Epithelial cell of proximal tubule (primary cell): ENCODE measurements around the gene DEGS1. TPM values are rescaled to one million over a fixed set of nuclear protein-coding genes. Genes with fewer than 3 reads are reported as not detected.

ENCODE experiments used
- DNase-seq: peaks from one replicate; pipeline ENCODE4 v3.0.0-alpha.2; 2011; ENCODE audit warnings: low read depth
- H3K4me3 ChIP-seq: 2 replicates; pipeline ENCODE4 v1.5.1; 2011; ENCODE audit warnings: low read depth, mild to moderate bottlenecking, low read length
- total RNA-seq: library from RNA; depleted of rRNA; stranded (reverse); fragments of >200 nt; gene quantifications from 2 replicates; pipeline ENCODE4 v1.2.3, GENCODE V29; 2015
- TF ChIP-seq, protein P1 (sequence below): conservative IDR thresholded peaks from 2 replicates; pipeline ENCODE4 v1.5.1; 2012; ENCODE audit warnings: low read depth, mild to moderate bottlenecking, low read length

The DEGS1 gene
- total RNA-seq, 1 donor from 2014 or later = 90.5 TPM

DNA sequence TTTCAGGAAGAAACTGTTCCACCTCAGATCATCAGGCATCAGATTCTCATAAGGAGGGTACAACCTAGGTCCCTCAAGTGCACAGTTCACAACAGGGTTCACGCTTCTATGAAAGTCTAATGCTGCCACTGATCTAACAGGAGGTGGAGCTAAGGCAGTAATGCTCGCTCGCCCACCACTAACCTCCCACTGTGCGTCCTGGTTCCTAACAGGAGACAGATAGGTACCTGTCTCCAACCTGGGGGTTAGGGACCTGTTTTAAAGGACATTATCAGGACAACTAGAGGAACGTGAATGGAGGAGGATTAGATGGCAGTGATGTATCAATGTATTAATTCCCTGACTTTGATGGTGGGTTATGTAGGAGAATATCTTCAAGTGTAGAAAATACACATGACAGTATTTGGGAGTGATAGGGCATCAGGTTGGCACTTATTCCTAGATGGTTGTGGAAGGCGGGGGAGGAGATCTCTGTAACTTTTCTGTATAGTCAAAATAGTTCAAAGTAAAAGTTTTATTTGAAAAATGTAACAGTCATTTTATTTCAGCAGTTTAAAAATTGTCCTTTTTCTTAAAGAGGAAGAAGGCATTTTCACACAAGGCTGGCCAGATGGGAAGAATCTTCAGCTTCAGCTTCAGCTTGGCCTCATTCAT lies 43.9 kb downstream of the DEGS1 start:
- no peak for DNase-seq
- TF ChIP-seq, protein P1, sequence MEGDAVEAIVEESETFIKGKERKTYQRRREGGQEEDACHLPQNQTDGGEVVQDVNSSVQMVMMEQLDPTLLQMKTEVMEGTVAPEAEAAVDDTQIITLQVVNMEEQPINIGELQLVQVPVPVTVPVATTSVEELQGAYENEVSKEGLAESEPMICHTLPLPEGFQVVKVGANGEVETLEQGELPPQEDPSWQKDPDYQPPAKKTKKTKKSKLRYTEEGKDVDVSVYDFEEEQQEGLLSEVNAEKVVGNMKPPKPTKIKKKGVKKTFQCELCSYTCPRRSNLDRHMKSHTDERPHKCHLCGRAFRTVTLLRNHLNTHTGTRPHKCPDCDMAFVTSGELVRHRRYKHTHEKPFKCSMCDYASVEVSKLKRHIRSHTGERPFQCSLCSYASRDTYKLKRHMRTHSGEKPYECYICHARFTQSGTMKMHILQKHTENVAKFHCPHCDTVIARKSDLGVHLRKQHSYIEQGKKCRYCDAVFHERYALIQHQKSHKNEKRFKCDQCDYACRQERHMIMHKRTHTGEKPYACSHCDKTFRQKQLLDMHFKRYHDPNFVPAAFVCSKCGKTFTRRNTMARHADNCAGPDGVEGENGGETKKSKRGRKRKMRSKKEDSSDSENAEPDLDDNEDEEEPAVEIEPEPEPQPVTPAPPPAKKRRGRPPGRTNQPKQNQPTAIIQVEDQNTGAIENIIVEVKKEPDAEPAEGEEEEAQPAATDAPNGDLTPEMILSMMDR = no peak
- H3K4me3 ChIP-seq = no peak overlapping the region

DNA sequence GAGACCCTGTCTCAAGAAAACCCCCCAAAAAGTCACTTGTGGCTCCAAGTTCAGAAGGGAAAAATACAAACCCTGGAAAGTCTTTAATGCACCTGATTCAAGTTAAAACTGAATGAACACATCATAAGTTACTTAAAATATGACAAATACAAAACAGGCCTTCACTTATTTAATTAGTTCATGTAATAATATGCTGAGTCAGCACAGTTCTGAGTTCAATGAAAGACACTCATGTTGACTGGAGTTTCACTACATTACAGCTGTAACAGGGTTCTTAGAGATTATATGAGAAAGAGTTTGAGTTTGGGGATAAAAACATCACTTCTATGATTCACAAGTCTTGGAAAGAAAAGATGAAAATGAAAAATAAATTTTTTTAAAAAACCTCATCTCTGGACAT lies 51.0 kb downstream of the DEGS1 start:
- TF ChIP-seq, protein P1 = no peak
- no peak overlapping the region for H3K4me3 ChIP-seq
- no peak for DNase-seq

DNA sequence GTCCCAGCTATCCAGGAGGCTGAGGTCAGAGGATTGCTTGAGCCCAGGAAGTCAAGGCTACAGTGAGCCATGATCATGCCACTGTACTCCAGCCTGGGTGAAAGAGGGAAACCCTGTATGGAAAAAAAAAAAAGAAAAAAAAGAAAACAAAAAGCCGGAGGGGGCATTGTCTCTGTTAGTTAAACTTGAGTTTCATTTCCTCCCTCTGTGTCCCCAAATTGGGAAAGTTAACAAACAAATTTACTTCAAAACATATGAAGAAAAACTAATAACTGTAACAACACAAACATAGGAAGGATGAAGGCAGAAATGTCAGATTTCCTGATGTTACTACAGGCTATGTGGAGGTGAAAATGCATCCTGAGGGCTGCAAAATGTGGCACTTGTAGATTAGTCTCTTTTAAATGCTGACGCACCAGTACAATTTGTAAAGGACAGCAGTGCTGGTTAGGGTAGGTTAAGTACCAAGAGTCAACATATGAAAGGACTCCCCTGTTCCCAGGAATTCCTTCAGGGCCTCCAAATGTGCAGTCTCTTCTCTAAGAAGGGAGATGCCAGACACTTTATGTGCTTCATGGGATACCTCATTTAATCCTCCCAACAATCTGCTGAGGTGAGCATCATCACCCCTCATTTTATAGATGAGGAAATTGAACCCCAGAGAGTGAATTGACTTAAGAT lies 52.9 kb downstream of the DEGS1 start:
- H3K4me3 ChIP-seq = no peak overlapping the region
- no peak for DNase-seq
- TF ChIP-seq, protein P1 = no peak

DNA sequence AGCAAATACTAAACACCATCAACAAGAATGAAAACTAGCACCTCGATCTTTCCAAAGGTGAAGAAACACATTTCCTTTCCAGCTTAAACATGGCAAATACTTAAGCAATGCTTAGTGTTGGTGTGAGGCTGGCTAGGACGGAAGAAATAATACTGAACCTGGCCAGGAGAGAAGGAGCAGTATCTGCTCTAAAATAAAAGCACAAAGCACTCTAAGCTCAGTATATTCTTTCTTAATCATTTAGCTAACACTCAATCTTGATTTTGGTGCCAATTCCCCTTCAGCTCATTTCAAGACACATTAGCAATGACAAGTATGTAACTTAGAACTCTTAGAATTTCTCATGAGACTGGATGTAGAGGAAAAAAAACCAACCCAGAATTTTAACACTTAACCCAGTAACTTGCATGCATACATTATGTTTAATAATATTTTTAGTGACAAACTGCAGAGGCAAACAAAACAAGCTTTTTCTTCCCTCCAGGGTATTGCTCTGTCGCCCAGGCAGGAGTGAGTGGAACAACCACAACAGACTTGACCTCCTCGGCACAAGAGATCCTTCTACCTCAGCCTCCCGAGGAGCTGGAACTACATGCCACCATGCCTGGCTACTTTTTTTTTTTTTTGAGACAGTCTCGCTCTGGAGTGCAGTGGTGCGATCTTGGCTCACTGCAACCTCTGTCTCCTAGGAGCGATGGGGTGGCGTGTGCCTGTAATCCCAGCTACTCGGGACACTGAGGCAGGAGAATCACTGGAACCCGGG lies 54.3 kb downstream of the DEGS1 start:
- DNase-seq = no peak
- no peak overlapping the region for H3K4me3 ChIP-seq
- TF ChIP-seq, protein P1 = no peak

DNA sequence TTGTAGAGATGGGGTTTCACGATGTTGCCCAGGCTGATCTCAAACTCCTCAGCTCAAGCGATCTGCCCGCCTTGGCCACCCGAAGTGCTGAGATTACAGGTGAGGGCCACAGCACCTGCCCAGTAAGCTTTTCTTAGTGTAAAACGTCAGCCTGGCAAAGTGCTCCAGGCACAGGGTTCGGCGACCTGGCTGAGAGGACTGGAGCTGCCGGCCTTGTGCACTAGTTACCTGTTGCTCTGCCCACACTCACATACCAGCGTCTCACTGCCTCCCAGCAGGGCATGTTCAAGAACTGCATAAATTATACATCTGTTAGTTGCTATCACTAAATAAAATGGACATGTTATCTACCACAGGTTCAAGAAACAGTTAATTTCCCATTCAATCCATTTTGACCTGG lies 55.2 kb downstream of the DEGS1 start:
- no peak for DNase-seq
- H3K4me3 ChIP-seq = no peak overlapping the region
- TF ChIP-seq, protein P1 = no peak

DNA sequence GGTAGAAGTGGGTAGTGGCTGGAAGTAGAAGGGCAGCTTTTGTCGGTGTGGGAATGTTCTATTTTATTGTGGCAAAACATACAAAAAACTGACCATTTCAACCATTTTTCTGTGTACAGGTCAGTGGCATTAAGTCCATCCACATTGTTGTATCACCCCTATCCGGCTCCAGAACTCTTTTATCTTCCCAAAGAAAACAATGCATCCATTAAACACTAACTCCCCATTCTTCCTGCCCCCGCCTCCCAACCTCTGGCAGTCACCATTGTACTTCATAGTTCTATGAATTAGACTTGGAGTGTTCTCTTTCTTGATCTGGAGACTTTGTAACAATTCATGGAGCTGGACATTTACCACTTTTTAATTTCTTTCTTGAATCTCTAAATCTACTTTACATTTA lies 55.7 kb downstream of the DEGS1 start:
- TF ChIP-seq, protein P1 = no peak
- no peak for DNase-seq
- no peak overlapping the region for H3K4me3 ChIP-seq

Other genes starting within 250 kb of the DEGS1 start
- gene FBXO28, start 69.1 kb upstream of the DEGS1 start, total RNA-seq = 23.2 and 33.9 TPM in 2 replicates
- gene NVL, start 146.9 kb downstream of the DEGS1 start, total RNA-seq = 19.4 and 30.4 TPM in 2 replicates
- 76.0 and 117 TPM in 2 replicates for gene CNIH4, start 173.6 kb downstream of the DEGS1 start, total RNA-seq